Activated CD4-positive, alpha-beta T cell treated with anti-CD3 and anti-CD28 coated beads, Interleukin-2, amount 10 ng/mL, durations not matched to agents 7 days and 5 days (primary cell): ENCODE results near the gene CIB2. TPM values are rescaled to one million over a fixed set of nuclear protein-coding genes. Genes with fewer than 3 reads are reported as not detected.
A peak's percentile ranks its signal among the peaks of the same experiment; 100 is the strongest.

ENCODE experiments used
- CTCF ChIA-PET: fragments of 350-600 bp; sonication (Branson Sonifier 250); formaldehyde crosslinking; loops from one replicate; lab custom pipeline; 2021; ENCODE audit warnings: antibody characterized with exemption; lab: Charles Lee
- POLR2A ChIA-PET: fragments of 350-600 bp; sonication (Branson Sonifier 250); formaldehyde crosslinking; loops from one replicate; lab custom pipeline; 2021; ENCODE audit warnings: antibody characterized with exemption; lab: Charles Lee
- DNase-seq: peaks from one replicate; pipeline ENCODE4 v3.0.0-alpha.2; 2020
- H3K27ac Mint-ChIP-seq: one replicate; pipeline ENCODE4 v1.8.0; 2021; ENCODE audit warnings: mild to moderate bottlenecking, moderate library complexity, mixed read lengths
- H3K27me3 Mint-ChIP-seq: one replicate; pipeline ENCODE4 v1.8.0; 2021; ENCODE audit warnings: mixed read lengths
- H3K36me3 Mint-ChIP-seq: one replicate; pipeline ENCODE4 v1.8.0; 2021; ENCODE audit warnings: low read depth, mixed read lengths
- H3K4me1 Mint-ChIP-seq: one replicate; pipeline ENCODE4 v1.8.0; 2021; ENCODE audit warnings: mixed read lengths
- H3K4me3 Mint-ChIP-seq: one replicate; pipeline ENCODE4 v1.8.0; 2021; ENCODE audit warnings: mild to moderate bottlenecking, moderate library complexity, mixed read lengths
- H3K9me3 Mint-ChIP-seq: one replicate; pipeline ENCODE4 v1.8.0; 2021; ENCODE audit warnings: mixed read lengths
- total RNA-seq, 2 experiments: library from RNA; stranded (reverse); gene quantifications; one replicate each; pipeline ENCODE4 v1.2.3, GENCODE V29; 2021

Gene CIB2
- total RNA-seq, 2 experiments from 2014 or later: 0.44 to 0.55 TPM

- ChIA-PET CTCF (interaction anchor here (0.5 to 5.3 kb wide), 23 partner anchors 10 to 1011 kb away, joined by 3 to 41 read pairs (median 4); no protein-coding TSS in a partner anchor), POLR2A (interaction anchor here (0.6 kb wide), 2 partner anchors 13 to 597 kb away, joined by 3 read pairs; no protein-coding TSS in a partner anchor)
- Mint-ChIP-seq H3K4me1 (peaks cover 17% of the 10 kb centered on the region), H3K27ac (no peak overlapping the region), H3K4me3 (no peak overlapping the region), H3K9me3 (no peaks in the 10 kb centered on the region), H3K36me3 (no peaks in the 10 kb centered on the region), H3K27me3 (no peaks in the 10 kb centered on the region)
- DNase-seq: no peak
Observed at GRCh38 chr15:78112551-78112950, 18.7 kb downstream of the CIB2 start.

GRCh38 chr15:78111788-78112187 lies 19.5 kb downstream of the CIB2 start:
- H3K27me3 Mint-ChIP-seq: no peaks in the 10 kb centered on the region
- H3K36me3 Mint-ChIP-seq: no peaks in the 10 kb centered on the region
- POLR2A ChIA-PET: no interaction called here
- H3K4me1 Mint-ChIP-seq: peaks cover 23% of the 10 kb centered on the region
- H3K4me3 Mint-ChIP-seq: no peak overlapping the region
- H3K27ac Mint-ChIP-seq: no peak overlapping the region
- no peak for DNase-seq
- no peaks in the 10 kb centered on the region for H3K9me3 Mint-ChIP-seq
- CTCF ChIA-PET: interaction anchor here (0.6 to 5.3 kb wide), 9 partner anchors 9 to 176 kb away, joined by 3 to 41 read pairs (median 6); no protein-coding TSS in a partner anchor

GRCh38 chr15:78110916-78111475 lies 20.2 kb downstream of the CIB2 start:
- Mint-ChIP-seq H3K4me3 (no peak overlapping the region), H3K36me3 (no peaks in the 10 kb centered on the region), H3K4me1 (peaks cover 31% of the 10 kb centered on the region), H3K9me3 (no peaks in the 10 kb centered on the region), H3K27me3 (no peaks in the 10 kb centered on the region), H3K27ac (no peak overlapping the region)
- ChIA-PET POLR2A (no interaction called here), CTCF (interaction anchor here (0.6 to 5.3 kb wide), 7 partner anchors 20 to 329 kb away, joined by 3 to 44 read pairs (median 6); partner anchors contain the start of gene CIB2)
- no peak for DNase-seq

- no peak overlapping the region for H3K4me3 Mint-ChIP-seq
- no peaks in the 10 kb centered on the region for H3K36me3 Mint-ChIP-seq
- H3K4me1 Mint-ChIP-seq: peaks cover 40% of the 10 kb centered on the region
- no peak overlapping the region for H3K27ac Mint-ChIP-seq
- H3K9me3 Mint-ChIP-seq: no peaks in the 10 kb centered on the region
- POLR2A ChIA-PET: no interaction called here
- CTCF ChIA-PET: interaction anchor here (0.6 to 5.3 kb wide), 8 partner anchors 19 to 330 kb away, joined by 3 to 44 read pairs (median 6); partner anchors contain the start of gene CIB2
- DNase-seq: no peak
- no peaks in the 10 kb centered on the region for H3K27me3 Mint-ChIP-seq
Observed at GRCh38 chr15:78110096-78110495, 21.1 kb downstream of the CIB2 start.

- Mint-ChIP-seq H3K9me3 (no peaks in the 10 kb centered on the region), H3K27me3 (no peaks in the 10 kb centered on the region), H3K4me3 (no peak overlapping the region), H3K27ac (no peak overlapping the region), H3K36me3 (no peaks in the 10 kb centered on the region), H3K4me1 (peaks cover 49% of the 10 kb centered on the region)
- ChIA-PET POLR2A (no interaction called here), CTCF (interaction anchor here (0.8 to 5.3 kb wide), 37 partner anchors 8 to 201 kb away, joined by 3 to 44 read pairs (median 6); partner anchors contain the start of genes CIB2 and SH2D7)
- no peak for DNase-seq
Observed at GRCh38 chr15:78109156-78109555, 22.1 kb downstream of the CIB2 start.

- DNase-seq: peak; percentile 91
- ChIA-PET CTCF (interaction anchor here (0.6 to 5.3 kb wide), 60 partner anchors 9 to 200 kb away, joined by 3 to 44 read pairs (median 5); partner anchors contain the start of genes CIB2, SH2D7 and TBC1D2B), POLR2A (no interaction called here)
- Mint-ChIP-seq H3K36me3 (no peaks in the 10 kb centered on the region), H3K4me1 (peaks cover 56% of the 10 kb centered on the region), H3K4me3 (no peak overlapping the region), H3K9me3 (no peaks in the 10 kb centered on the region), H3K27ac (peak overlapping the region; percentile 64), H3K27me3 (no peaks in the 10 kb centered on the region)
Observed at GRCh38 chr15:78108300-78109084, 22.8 kb downstream of the CIB2 start.

- POLR2A ChIA-PET: no interaction called here
- H3K27me3 Mint-ChIP-seq: no peaks in the 10 kb centered on the region
- H3K9me3 Mint-ChIP-seq: no peaks in the 10 kb centered on the region
- no peak overlapping the region for H3K4me3 Mint-ChIP-seq
- H3K4me1 Mint-ChIP-seq: peaks cover 60% of the 10 kb centered on the region
- H3K27ac Mint-ChIP-seq: peak overlapping the region; percentile 33
- no peak for DNase-seq
- no peaks in the 10 kb centered on the region for H3K36me3 Mint-ChIP-seq
- CTCF ChIA-PET: interaction anchor here (0.7 to 5.3 kb wide), 23 partner anchors 14 to 280 kb away, joined by 3 to 44 read pairs (median 7); partner anchors contain the start of genes CIB2 and SH2D7
Observed at GRCh38 chr15:78107471-78107870, 23.8 kb downstream of the CIB2 start.

- peak; percentile 34 for DNase-seq
- peak overlapping the region; percentile 42 for H3K4me3 Mint-ChIP-seq
- ChIA-PET POLR2A (interaction anchor here (0.6 kb wide), 1 partner anchor 13 kb away, joined by 5 read pairs; the partner anchor contains the start of gene SH2D7), CTCF (interaction anchor here (0.7 to 1.5 kb wide), 7 partner anchors 8 to 140 kb away, joined by 3 to 4 read pairs (median 4); no protein-coding TSS in a partner anchor)
- H3K36me3 Mint-ChIP-seq: no peaks in the 10 kb centered on the region
- H3K4me1 Mint-ChIP-seq: peaks cover 73% of the 10 kb centered on the region
- H3K27me3 Mint-ChIP-seq: no peaks in the 10 kb centered on the region
- peak overlapping the region; percentile 96 for H3K27ac Mint-ChIP-seq
- H3K9me3 Mint-ChIP-seq: no peaks in the 10 kb centered on the region
Observed at GRCh38 chr15:78105476-78106241, 25.6 kb downstream of the CIB2 start.

GRCh38 chr15:78104566-78105475 lies 26.4 kb downstream of the CIB2 start:
- Mint-ChIP-seq H3K9me3 (no peaks in the 10 kb centered on the region), H3K36me3 (no peaks in the 10 kb centered on the region), H3K4me3 (peak overlapping the region; percentile 17), H3K27ac (peak overlapping the region; percentile 96), H3K4me1 (peaks cover 73% of the 10 kb centered on the region), H3K27me3 (no peaks in the 10 kb centered on the region)
- DNase-seq: peak; percentile 34
- ChIA-PET POLR2A (interaction anchor here (0.6 kb wide), 1 partner anchor 13 kb away, joined by 5 read pairs; the partner anchor contains the start of gene SH2D7), CTCF (interaction anchor here (0.7 to 1.5 kb wide), 6 partner anchors 7 to 140 kb away, joined by 3 to 4 read pairs (median 4); no protein-coding TSS in a partner anchor)

GRCh38 chr15:78104119-78104479 lies 27.1 kb downstream of the CIB2 start:
- H3K27ac Mint-ChIP-seq: peak overlapping the region; percentile 96
- H3K9me3 Mint-ChIP-seq: no peaks in the 10 kb centered on the region
- POLR2A ChIA-PET: interaction anchor here (1.5 kb wide), 1 partner anchor 334 kb away, joined by 4 read pairs; the partner anchor contains the start of gene IREB2
- H3K27me3 Mint-ChIP-seq: no peaks in the 10 kb centered on the region
- no peak for DNase-seq
- peaks cover 73% of the 10 kb centered on the region for H3K4me1 Mint-ChIP-seq
- CTCF ChIA-PET: interaction anchor here (1.0 to 1.3 kb wide), 4 partner anchors 20 to 150 kb away, joined by 3 to 5 read pairs (median 4); no protein-coding TSS in a partner anchor
- peak overlapping the region; percentile 40 for H3K4me3 Mint-ChIP-seq
- no peaks in the 10 kb centered on the region for H3K36me3 Mint-ChIP-seq
